COR-L47 (cell line): ENCODE results near the gene ITGA8.
"Not testable (repeated sequence)": the region's sequence is repeated elsewhere in the genome, so short reads cannot be mapped to it uniquely, and the experiment has no call there.

Source experiments
- DNase-seq: peaks from one replicate; lab custom pipeline; 2025; lab: John Stamatoyannopoulos, UW

Gene ITGA8

GRCh38 chr10:15719899-15720634 is at the start of gene ITGA8:
Gene ITGA8, minus strand, starts transcription at chr10:15719922. Its CDS starts 151 bp downstream, at chr10:15719771.
- no peak for DNase-seq

- DNase-seq: no peak
Observed at GRCh38 chr10:15764892-15765454, 45.3 kb upstream of the ITGA8 start.

DNA sequence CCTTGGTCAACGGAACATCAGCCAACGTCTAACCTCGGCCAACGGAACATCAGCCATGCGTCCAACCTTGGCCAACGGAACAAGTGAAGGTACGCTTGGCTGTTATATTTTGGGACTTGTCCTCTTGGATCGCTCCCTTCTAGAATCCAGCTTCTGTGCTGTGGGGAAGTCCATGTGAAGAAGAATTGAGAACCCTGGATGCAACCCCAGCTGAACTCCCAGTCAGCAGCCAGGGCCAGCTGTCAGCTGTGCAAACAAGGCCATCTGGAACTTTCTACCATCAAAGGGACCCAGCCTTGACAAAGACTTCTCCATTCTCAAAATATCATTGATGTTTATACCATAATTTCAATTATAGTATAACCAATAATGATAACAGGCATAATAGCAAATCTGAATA is 43.3 kb upstream of the ITGA8 start:
- DNase-seq: no peak

DNA sequence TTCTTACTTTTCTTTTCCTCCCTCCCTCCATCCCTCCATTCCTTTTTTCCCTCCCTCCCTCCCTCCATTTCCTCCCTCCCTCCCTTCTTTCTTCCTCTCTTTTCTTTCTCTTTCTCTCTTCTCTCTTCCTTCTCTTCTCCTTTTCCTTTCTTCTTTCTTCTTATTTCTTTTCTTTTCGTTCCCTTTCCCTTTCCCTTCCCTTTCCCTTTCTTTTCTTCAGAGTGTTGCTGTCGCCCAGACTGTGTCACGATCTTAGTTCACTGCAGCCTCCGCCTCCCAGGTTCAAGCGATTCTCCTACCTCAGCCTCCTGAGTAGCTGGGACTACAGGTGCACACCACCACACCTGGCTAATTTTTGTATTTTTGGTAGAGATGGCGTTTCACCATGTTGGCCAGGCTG is 42.5 kb upstream of the ITGA8 start:
- DNase-seq: not testable (repeated sequence)

DNA sequence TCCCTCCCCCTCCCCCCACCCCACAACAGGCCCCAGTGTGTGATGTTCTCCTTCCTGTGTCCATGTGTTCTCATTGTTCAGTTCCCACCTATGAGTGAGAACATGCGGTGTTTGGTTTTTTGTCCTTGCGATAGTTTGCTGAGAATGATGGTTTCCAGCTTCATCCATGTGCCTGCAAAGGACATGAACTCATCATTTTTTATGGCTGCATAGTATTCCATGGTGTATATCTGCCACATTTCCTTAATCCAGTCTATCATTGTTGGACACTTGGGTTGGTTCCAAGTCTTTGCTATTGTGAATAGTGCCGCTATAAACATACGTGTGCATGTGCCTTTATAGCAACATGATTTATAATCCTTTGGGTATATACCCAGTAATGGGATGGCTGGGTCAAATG is 41.5 kb upstream of the ITGA8 start:
- DNase-seq: not testable (repeated sequence)

GRCh38 chr10:15760681-15761080 is 41.0 kb upstream of the ITGA8 start:
- DNase-seq: no peak

- DNase-seq: no peak
Observed at GRCh38 chr10:15759265-15759664, 39.5 kb upstream of the ITGA8 start.

- no peak for DNase-seq
Observed at GRCh38 chr10:15758618-15759017, 38.9 kb upstream of the ITGA8 start.

GRCh38 chr10:15754937-15755336 is 35.2 kb upstream of the ITGA8 start:
- no peak for DNase-seq

DNA sequence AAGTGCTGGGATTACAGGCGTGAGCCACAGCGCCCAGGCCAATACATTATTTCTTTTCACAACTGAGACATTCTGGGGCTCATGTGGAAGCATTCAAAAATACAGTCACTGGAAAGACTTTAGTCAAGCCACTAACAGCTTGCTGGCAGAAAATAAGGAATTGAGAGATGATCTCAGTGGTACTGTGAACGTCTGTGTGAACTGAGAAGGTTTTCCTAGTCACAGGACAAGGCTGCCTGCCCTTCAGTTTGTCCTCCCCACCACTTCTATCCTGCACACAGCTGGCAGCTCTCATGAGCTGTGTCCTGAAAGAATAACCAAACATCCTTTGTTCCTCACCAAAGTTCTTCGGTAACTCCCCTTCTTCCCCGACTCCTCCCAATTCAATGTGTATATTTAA is 31.3 kb upstream of the ITGA8 start:
- no peak for DNase-seq

- DNase-seq: no peak
Observed at GRCh38 chr10:15748126-15748525, 28.4 kb upstream of the ITGA8 start.

GRCh38 chr10:15747632-15748031 is 27.9 kb upstream of the ITGA8 start:
- DNase-seq: no peak

- DNase-seq: no peak
Observed at GRCh38 chr10:15745751-15746150, 26.0 kb upstream of the ITGA8 start.

DNA sequence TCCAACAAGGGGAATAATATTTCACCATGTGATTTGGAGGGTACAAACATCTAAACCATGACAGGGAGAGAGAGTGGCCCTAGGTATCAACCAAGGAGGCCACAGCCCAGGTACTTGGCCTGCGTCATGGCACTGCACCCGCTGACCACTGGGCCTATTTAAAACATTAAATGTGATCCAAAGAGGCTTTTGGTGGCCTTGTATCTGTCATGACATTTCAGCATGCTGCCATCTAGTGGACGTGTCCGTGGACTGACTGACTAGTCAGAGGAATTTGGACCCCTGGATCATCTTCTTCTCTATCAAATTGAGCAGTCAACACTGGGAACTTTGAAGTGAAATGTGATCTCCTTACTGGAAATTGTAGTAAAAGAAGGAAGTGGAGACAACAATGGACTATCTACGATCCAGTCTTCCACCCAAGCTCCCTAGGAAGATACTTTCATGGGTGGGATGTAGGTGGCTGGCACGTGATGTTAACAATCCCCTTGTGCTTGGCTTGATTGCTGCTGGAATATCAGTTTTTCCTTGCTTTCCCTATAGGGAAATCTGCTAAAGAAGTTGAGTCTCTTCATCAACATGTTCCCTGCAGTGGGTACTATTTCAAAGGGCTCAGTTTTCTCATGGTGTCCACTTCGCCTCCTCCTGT is 24.6 kb upstream of the ITGA8 start:
- DNase-seq: peak; percentile 19

DNA sequence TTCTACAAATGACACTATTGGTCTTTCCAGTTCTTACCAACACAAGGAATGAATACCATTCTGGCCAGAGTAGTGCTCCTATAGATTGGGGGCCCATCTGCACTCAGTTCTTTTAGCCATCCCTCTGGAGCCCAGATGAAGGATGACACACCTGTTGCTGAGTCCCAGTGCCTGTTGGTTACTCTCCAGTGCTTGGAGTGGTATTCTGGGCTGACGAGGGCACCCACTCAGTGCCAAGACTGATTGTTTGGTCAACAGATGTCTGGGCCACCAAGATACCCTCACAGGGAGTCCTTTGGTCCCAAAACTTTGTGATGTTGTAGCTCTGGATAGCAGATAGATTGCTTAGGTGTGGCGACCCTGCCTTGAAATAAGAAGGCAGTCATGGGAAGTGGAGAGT is 23.7 kb upstream of the ITGA8 start:
- DNase-seq: no peak

DNA sequence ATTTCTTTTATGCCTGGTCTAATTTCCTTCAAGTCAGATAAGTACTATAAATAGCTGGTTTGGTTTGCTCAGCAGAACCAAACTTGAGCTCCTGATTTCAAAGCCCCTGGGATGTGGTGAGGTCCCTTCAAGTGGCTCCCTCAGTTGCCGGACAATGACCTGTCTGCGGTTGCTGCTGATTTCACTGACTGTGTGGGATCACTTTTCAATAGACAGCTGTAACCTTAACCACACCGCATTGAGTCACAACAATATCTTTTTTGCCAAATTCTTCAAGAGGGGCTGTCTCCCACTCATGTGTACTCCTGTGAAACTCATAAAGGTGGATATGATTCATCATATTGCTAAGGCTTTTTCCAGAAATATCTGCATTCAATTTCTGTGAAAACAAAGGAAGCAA is 23.1 kb upstream of the ITGA8 start:
- DNase-seq: no peak

DNA sequence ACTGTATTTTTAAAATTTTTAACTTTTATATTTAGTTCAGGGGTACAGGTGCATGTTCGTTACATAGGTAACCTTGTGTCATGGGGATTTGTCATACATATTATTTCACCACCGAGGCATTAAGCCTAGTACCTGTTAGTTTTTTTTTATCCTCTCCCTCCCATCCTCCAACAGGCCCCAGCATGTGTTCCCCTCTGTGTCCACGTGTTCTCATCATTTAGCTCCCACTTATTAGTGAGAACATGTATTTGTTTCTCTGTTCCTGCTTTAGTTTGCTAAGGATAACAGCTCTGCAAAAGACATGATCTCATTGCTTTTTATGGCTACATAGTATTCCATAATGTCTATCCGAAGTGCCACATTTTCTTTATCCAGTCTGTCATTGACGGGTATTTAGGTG is 22.4 kb upstream of the ITGA8 start:
- no peak for DNase-seq

DNA sequence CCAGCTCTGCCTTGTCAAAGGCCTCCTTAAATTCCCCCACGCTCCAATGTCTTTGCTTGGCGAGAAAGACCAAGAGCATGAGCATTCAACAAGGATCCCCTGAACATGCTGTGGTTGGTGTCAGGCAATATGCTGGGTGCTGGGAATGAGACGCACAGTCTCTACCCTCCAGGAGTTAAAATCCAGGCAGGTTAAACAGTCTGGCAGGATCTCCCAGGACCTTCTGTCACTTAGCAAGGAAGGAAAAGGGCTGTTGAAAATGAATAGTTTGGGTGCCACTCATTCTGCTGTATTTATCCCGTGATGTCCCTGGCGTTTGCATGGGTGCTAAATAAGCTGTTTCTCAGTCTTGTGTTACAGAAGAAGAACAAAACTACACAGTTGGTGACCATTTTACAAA is 21.9 kb upstream of the ITGA8 start:
- no peak for DNase-seq

DNA sequence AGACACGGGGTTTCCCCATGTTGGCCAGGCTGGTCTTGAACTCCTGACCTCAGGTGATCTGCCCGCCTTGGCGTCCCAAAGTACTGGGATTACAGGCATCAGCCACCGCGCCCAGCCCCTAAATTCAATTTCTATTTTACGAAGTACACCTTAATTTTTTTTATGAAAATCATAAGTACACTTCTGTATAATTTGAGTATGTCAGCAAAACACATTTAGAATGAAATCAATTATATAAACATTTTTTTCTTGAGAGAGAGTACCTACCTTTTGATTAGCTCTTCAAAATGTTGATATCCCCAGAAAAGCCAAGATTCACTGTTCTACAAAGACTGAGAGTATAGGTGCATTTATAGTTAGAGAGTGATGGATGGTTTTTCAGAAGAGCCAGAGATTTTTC is 20.5 kb upstream of the ITGA8 start:
- no peak for DNase-seq

DNA sequence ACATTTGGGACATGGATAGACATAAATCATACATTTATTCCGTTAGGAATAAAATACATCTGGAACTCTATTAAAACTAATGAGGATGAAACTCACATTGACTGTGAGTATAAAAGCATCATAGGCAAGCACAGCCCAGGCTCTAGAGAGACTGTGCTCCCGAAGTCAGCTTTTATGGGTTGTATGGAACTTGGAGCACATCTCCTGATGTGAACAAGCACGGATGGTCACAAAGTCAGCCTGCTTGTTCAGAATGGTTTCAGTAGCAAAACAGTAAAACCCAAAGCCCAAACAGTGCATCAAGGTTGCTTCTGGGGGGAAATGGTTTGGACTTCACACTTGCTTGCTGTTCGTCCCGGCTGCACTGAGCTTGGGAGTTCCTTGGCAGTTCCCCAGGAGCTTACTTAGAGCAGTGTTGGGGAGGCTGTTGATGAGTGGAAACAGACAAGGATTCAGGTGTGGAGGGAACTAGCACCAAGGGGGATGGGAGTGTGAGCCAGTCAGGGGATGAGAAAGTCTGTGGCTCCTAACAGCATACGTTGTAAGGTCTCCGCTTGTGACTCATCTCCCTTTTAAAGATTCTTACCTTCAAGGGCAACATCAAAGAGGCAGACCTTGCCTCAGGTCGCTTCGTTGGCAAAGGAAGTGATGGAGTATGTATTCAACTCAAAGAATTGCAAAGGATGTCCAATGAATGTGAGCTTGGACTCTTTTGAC is 19.7 kb upstream of the ITGA8 start:
- no peak for DNase-seq

DNA sequence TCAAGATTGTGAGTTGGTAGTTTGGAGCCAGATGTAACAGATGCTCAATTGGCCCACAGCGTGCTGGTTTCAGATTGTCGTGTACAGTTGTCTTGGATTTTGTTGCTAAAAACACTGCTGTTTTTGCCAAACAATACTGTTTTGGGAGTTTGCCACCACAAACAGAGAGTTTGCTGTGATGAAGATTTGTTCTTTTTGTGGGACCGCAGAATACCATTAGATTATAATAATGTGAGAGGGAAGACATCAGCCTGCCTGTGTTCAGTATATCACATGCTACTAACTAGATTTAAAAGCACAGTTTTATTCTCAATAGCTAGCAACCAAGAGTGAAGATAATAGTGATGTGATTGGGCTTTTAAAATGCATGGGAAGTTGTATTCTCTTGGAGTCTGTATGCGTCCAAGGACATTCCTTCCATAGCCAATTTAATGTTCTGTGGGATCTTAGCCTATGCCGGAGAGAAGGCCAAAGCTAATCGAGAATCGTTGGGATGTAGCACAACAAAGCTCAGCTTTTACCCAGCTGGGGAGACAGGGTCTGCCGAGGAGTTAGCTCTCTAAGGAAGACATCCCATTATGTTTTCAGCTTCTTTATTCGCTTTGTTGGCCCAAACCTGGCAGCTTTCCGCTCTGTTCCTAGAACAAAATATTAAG is 18.7 kb upstream of the ITGA8 start:
- no peak for DNase-seq

DNA sequence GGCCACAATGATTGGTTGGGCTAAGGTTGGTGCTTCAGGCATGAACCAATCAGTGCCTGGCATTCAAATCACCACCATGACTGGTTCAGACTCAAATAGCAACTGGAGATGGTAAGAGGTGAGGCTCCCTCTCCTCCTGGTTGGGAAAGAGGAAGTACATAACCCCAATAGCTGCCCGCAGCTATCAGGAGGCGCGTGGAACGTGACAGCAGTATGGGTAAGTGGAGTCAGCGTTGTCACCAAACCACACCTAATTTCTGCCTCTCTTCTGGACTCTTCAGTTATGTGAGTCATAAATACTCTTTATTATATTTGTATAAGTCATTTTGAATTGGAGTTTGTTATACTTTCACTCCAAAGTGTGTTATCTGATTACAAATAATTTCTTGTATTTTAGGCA is 17.9 kb upstream of the ITGA8 start:
- no peak for DNase-seq
